Fibroblast of lung (primary cell): ENCODE data around the gene EFCAB6.

Experiments
- EZH2 ChIP-seq: IDR thresholded peaks from 2 replicates; pipeline ENCODE4 v1.5.1; 2012; ENCODE audit warnings: low read length, control low read depth, mild to moderate bottlenecking; ENCODE audit errors: missing control alignments
- TF ChIP-seq, protein P1 (sequence below), 2 donors: IDR thresholded peaks in 1 of 2; conservative IDR thresholded peaks in 1 of 2; 1 replicate in 1 of 2; 2 replicates in 1 of 2; pipeline ENCODE4 v1.5.1; 2011 to 2012; ENCODE audit warnings: low read length in 2 of 2, control low read depth in 1 of 2, inconsistent platforms in 1 of 2, low read depth in 1 of 2, mild to moderate bottlenecking in 1 of 2

DNA sequence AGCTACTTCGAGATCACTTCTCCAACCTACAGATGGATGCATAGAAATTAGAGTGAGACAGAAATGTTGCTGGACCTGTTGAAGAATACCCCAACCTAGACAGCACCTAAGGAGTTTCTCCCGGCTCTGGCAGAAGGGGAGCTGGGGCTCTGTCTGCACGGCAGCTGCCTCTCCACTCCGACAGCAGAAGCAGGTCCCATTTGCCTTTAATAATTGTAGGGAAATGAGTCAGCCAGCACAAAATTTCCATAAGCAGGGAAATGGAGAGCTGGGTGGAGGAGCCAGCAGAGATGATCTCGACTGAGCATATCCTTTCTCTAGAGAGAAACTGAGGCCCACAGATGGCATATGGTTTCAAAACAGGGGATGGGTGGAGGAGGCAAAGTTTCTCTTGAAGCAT lies 80.1 kb downstream of the EFCAB6 start:
- TF ChIP-seq, protein P1, sequence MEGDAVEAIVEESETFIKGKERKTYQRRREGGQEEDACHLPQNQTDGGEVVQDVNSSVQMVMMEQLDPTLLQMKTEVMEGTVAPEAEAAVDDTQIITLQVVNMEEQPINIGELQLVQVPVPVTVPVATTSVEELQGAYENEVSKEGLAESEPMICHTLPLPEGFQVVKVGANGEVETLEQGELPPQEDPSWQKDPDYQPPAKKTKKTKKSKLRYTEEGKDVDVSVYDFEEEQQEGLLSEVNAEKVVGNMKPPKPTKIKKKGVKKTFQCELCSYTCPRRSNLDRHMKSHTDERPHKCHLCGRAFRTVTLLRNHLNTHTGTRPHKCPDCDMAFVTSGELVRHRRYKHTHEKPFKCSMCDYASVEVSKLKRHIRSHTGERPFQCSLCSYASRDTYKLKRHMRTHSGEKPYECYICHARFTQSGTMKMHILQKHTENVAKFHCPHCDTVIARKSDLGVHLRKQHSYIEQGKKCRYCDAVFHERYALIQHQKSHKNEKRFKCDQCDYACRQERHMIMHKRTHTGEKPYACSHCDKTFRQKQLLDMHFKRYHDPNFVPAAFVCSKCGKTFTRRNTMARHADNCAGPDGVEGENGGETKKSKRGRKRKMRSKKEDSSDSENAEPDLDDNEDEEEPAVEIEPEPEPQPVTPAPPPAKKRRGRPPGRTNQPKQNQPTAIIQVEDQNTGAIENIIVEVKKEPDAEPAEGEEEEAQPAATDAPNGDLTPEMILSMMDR (conservative IDR thresholded peaks at IDR 0.05 in 1 of 2, IDR thresholded peaks at IDR 0.05 in 1 of 2; ENCODE audit: low read depth in 1 of 2, low read length in 2 of 2) = no peak
- TF ChIP-seq EZH2 = no peak
